Amygdala (tissue), 56 donors: Measurements from ENCODE around the gene RAB11FIP4.

Source experiments
- DNase-seq, 56 donors: peaks; one replicate each; lab custom pipeline; 2025; lab: John Stamatoyannopoulos, UW

RAB11FIP4 gene

DNA sequence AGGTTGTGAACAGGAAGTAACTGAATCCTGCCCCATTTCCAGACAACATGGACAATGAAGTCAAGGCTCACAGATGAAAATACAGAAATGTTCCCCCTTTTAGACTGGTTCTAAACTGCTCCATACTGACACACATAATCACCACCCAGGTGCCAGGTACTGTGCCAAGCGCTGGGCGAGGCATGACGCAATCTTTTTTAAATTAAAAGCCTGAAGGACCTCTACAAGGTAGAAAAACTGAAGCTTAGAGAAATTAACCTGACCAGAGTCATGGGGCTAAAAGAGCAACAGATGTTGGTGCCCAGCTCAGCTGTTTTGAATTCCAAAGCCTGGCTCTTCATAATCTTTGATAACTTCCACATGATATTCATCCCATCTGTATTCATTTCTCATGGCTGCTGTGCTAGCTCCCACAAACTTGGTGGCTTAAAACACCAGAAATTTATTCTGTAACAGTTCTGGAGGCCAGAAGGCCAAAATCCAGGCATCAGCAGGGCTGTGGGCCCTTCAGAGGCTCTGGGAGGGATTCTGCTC lies 4.9 kb upstream of the RAB11FIP4 start:
- DNase-seq: no peak

DNA sequence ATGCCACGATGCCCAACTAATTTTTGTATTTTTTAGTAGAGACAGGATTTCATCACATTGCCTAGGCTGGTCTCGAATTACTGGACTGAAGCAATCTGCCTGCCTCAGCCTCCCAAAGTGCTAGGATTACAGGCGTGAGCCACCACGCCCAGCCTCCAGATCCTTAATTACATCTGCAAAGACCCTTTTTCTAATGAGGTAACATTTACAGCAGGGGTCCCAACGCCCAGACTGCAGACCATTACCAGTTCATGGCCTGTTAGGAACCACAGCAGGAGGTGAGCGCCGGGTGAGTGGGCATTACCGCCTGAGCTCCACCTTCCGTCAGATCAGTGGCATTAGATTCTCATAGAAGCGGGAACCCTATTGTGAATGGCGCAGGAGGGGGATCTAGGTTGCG lies 4.0 kb upstream of the RAB11FIP4 start:
- DNase-seq: no peak

DNA sequence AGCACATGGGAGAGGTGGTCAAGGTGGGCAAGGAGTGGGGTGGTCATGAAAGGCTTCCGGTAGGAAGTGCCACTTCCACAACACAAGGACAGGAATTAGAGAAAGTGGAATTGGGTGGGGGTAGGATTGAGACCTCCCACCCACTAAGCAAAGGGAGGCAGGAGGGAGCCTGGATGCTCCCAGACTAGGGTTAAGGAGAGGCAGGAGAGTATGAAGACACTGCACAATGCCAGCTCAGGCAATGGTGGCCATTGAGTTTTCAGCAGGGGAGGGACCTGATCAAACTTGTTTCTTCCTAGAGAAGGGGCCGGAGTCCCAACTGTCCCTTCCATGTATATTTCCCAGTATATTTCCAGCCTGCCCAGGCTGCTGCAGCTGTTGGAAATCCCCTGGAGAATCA lies 3.1 kb upstream of the RAB11FIP4 start:
- DNase-seq: no peak

DNA sequence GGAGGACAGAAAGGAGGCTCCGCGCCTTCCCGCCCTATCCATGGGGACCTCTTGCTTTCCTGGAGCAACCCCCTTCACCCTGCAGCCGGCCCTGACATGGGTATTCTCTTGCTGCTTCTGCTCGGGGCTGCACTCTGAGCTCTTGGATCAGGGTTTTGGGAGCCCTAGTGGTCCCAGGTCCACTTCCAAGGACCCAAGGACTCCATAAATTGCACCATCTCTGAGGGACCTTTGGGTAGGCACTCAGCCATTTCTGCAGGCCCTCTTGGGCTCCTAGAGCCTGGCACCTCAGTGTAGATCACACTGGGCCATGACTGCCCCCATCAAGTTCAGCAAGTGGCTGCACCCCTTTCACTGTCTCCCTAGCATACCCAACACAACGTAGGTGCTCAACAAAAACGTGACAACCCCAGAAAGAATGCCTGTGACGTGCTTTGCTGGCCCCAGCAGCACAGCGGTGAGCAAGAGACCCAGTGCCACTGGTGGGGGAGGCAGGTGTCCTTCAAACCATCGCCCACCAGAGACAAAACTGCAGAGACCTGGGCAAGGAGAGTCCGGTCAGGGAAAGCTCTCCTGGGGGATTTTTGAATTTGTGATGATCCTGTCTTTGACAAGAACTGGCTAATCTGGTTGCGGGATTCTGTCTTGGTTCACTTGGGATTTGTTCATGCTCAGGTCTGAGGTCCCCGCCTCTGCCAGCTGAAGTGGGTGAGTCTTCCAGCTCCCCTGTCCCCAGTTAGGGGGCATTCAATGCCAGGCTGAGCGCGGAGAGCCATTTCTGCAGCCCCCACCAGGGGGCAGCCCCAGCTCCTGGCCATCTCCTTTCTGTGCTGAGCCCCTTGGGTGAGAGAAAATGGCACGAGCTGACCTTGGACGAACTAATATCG lies 2.5 kb upstream of the RAB11FIP4 start:
- peak in 26 of 56 donors; percentile 9 to 65 (median 36) for DNase-seq

DNA sequence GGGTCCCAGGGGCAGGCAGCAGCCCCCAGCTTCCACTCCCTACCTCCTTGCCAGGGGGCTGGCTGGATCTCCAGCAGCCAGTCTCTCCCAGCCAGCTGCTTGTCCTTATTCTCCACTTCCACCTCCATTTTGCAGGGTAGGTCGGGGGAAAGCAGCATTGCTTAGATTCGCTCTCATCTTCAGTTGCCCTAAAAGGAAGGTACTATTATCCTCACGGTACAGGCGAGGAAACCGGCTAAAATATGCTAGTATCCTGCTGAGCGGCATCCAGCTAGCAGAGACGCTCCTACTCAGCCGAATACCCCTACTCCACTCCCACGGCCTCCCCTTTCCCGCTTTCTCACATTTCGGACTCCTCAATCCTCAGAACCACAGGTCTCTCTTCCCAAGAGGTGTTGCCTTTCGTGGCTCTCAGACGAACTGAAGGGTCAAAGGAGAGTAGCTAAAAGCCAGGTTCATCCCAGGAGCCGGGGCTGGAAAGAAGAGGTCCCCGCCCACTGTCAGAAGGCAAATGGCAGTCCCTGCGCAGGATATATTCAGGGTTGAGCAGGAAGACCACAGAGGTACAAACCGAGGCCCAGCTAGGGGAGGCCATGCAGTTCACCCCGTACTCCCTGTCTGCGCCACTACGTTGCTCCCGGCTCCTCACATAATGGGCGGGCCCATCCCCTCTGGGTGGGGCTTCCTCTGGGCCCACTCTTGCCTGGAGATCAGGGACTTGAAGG lies 1.7 kb upstream of the RAB11FIP4 start:
- no peak for DNase-seq

DNA sequence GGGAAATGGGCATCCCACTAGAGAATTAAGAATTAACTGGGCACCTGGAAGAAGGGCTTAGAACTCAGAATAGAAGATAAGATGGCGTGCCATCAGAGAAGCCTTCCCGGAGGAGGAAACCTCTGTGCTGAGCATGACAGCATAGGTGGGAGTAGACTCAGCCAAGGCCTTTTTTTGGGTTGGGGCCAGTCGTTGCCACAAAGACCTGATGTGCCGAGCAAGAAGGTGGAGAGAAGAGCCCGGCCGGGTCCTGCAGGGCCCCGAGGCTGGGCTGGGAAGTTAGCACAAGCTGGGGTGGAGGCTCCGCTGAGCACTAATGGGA lies 1.1 kb upstream of the RAB11FIP4 start:
- no peak for DNase-seq

DNA sequence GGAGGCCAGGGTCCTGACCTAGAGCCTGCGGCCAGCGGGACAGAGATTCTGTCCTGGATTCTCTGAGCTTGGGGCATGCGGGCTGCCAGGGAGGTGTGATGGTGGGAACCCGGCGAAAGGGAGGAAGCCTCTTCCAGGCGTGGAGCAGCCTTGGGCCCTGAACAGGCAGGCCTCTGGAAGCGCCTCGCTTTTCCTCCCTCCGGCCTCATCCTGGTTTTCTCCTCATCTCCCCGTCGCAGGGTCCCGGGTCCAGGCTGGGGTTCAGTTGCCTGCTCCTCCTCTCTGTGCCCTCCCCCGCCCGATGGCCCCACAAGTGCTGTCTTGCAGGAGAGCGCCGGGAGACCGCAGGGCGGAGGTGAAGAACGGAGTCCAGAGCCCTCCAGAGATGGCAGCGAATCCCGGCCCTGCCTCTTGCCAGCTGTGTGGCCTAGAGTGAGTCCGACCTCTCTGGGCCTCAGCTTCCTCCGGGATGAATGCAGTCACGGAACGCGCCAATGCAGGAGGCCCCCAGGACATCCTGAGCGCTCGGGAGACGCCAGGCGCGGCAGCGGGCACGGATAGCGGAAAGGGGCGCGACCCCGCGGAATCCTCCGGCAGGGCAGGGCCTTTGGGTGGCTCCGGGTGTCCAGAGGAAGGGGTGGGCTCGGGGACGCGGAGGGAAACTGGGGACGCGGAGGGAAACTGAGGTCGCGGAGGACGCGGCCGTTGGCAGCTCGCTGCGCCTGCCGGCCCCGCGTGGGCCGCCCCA lies 553 bp upstream of the RAB11FIP4 start:
- peak in 5 of 56 donors; percentile 13 to 28 (median 26) for DNase-seq

DNA sequence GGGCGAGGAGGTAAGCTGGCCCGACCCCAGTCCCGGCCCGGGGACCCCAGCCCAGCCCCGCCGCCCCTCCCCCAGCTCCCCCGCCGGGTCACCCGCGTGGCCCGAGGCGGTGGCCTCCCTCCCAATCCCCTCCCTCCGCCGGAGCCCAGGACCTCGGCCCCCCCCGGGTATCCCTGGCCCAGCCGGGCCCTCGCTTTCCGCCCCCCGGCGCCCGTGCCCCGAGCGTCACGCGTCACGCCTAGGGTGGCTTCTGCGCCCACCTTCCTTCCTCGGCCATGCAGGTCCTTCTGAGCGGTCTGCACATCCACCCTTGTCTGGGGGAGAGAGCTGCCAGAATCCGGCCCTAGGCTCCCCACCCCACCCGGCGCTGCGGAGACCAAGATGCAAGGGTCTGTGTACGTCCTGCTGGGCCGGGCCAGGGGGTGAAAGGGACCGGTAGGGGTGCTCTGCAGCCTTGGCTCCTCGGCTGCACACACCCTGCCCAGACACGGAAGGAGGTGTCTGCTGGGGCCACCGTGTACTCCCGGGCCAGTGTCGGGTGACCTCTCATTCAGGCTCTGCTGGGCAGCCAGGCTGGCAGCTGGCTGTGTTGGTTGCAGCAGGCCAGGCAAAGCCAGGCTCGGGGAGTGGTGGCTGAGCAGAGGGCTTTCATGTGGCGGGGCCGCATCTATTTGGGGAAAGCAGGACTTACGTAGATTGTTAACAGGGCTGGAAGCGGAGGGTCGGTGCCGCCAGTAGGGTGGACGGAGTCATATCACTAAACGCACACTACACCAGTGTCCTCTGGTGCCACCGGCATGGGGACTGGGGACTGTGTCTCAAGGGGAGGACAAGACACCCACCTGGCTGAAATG lies 754 bp downstream of the RAB11FIP4 start:
- peak in 16 of 56 donors; percentile 19 to 54 (median 36) for DNase-seq

DNA sequence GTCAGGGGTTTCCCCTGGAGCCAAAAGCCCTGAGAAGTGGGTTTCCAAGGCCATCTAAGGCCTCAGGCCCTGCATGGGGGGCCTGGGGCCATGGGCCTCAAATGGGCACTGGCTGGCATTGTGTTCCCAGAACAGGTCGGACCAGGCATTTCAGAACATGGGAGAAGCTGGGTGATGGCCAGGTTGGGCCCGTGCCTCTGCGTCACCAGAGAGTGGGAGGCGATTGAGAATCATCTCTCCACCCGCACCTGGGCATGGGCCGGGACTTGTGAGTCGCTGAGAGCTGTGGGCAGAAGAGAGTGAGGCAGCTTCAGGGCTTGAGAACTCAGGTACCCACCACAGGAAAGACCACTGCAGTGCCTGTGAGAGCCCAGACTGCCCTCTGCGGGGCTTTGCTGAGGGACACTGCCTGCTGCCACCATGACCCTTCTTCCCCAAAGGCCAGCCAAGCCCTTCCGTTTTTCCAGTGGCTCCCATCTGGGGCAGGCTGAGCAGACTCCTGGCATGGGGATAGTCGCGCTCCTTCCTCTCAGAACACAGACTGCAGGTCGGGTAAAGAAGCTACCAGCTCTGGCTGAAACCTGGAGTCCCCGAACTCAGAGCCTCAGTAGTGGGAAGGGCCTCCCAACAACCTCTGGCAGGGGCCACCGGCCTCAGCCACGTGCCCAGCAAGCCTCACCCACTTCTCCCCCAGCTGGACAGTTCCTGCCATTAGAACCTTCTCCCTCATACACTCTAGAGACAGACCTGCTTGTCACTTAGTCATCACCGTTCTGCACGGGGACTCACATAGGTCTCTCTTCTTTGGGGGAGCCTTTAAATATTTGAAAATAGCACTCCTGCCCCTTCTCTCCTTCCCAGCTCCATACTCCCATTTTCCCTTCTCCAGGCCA lies 1.6 kb downstream of the RAB11FIP4 start:
- peak in 4 of 56 donors; percentile 15 to 36 (median 29) for DNase-seq

DNA sequence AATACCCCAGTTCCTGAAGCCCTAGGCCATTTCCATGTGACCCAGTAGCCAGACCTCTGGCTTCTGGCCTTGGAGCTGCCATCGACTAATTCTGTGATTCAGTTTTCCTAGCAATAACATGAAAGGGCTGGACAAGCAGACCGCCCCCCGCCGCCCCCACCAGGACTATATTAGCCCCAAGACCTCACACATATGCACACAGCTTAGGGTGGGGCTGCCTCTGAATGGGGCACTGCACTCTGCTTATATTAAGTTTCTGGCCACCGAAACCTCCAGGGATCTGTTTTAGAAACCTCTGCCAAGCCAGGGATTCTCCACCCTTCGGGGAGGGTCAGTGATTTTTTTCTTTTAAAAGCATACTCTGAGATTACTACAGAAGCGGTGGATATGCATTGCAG lies 2.3 kb downstream of the RAB11FIP4 start:
- no peak for DNase-seq

DNA sequence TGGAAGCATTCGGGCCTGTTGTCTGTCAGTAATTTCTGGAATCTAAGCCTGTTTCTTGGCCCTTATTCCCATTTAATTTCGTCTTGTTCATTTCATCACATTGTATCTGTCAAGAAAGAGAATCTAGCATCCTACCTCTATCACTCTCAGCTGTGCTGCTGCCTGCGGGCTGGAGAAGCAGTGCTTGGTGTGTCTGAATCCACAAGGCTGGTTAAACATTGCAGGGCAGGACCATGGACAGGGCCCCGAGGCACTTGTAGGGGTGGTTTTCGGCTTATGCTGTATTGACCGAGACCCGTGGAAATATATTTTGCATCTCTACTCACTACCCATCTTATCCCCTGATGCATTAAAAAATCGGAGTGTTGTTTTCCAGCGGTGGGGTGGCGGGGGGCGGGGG lies 3.1 kb downstream of the RAB11FIP4 start:
- DNase-seq: peak in 25 of 56 donors; percentile 6 to 77 (median 41)

DNA sequence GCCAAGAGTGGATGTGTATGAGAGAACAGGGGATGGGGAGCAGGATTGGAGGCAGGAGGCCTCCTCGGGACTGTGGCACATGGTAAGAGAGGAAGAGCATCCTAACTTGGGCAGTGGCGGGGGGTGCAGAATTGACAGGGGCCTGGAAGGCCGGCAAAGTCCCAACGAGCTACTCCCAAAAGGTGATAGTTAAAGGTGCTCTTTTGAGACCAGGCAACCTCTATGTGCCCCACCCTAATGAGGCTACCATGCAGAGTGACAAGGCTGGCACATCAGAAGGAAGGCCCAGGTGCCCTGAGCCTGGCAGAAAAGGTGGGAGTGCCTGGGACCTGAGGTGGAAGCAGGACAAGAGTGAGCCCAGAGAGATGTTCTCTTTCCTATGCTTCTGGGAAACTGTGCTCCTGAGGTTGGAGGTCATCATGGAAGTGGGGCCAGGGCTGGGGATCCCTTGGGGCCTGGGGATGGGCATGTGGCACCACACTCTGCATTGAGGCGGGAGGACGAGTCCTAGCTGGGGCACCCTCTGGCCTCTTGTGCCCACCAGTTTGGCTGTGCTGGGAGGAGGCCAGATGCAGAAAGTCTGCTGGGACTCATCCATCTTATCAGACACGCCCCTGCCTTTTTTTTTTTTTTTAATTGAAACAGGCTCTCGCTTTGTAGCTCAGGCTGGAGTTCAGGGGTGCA lies 5.9 kb downstream of the RAB11FIP4 start:
- DNase-seq: no peak

DNA sequence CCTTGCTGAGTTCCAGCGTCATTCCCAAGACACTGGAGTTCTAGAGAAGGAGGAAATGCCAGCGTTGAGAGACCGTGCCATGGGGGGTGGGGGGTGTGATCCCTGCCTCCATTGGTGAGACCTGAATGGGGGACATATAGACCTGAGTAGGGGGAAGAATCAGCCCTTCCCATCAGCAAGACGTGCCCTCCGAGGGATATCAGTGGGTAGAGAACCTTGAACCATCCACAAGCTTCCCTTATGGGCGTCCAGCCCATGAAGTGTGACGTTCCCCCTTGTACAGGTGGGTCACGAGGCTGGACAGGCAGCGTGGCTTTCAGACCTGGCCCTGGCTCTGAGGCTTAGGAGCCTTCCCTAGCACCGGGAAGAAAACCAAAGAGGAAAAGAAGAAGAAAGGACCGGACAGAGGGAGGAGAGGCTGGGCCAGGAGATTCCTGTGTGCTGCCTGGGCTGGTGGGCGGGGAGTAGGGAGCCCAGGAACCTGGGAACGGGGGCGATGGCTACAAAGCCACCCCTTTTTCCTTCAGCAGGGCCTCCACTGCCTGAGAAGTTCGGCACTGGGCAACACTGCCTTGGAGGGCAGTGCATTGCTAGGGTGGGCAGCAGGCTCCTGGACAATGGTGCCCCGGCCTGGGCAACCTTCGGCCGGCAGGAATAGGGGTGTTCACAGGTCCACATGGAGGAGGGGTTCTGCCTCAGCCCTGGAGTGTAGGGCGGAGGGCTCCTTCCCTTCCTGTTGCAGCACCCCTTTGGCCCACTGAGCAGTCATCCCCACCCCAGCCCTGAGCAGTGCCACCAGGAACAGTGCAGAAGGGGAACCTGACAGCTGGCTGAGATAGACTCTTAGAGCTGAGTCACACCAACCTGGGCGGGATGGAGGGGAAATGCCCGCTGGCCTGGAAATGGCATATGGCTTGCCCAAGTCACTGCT lies 7.2 kb downstream of the RAB11FIP4 start:
- no peak for DNase-seq

DNA sequence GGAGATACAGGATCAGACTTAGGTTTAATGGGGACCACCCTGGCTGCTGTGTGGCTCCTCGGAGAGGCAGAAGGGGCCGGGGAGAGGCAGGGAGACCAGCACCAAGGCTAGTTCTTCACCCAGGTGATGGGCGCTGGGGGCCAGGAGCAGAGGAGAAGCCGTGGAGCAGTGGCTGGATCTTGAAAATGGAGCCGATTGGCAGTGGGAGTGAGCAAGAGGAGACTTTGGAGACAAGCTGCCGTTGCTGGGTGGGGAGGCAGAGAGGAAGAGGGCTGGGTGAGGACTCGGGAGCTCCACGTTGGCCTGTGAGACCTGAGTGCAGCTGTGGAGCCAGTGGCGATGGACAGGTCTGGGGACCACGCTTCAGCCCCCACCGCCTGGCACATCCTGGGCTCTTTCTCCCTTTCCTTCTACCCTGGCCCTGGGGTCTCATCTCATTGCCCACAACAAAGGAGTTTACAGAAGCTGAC lies 9.0 kb downstream of the RAB11FIP4 start:
- DNase-seq: no peak

DNA sequence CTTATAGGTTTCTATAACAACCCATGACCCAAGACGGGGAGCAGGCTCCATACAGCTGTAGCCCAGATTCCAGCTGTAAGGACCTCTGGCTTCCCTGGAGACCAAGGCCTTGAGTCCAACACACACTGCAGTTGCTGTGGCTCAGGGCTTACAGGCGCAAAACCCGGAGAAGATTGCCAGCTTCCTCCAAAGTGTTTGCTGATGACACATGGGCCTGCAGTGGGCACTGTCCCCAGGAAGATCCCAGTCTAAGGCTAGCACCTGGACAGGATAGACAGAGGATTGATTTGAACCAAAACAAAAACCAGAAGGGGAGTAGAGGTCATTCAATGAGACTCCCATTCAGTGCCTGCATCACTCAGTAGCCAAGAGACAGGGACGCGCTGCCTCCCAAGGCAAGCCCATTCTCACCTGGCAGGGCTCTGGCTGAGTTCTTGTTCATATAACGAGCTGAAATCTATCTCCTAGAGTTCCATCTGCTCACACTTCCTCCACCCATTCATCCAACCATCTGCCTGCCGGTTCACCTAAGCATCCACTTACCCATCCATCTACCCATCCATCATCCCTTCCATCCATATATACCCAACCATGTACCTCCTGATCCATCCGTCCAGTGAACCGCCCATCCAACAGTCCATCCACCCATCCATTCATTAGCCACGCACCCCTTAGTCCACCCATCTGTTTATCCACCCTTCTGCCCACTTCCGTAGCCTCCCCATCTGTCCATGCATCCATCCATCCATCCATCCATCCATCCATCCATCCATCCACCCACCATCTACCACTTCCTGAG lies 10.2 kb downstream of the RAB11FIP4 start:
- DNase-seq: no peak
